H9 (cell line): ENCODE data around the gene HEXD. TPM values are rescaled to one million over a fixed set of nuclear protein-coding genes. Genes with fewer than 3 reads are reported as not detected.

Experiments
- DNase-seq: peaks from one replicate; pipeline ENCODE4 v3.0.0-alpha.2; 2017
- H2AFZ ChIP-seq: one replicate; pipeline ENCODE4 v1.6.1; 2013; ENCODE audit warnings: mild to moderate bottlenecking, low read length, control low read depth, moderate library complexity
- H2AK5ac ChIP-seq: 2 replicates; pipeline ENCODE4 v1.6.1; 2013; ENCODE audit warnings: low read length, control low read depth, mixed read lengths; ENCODE audit not compliant: insufficient read length
- H2BK120ac ChIP-seq: one replicate; pipeline ENCODE4 v1.6.1; 2013; ENCODE audit warnings: low read depth, mild to moderate bottlenecking, low read length, control low read depth, inconsistent platforms; ENCODE audit not compliant: poor library complexity, severe bottlenecking
- H2BK12ac ChIP-seq: 2 replicates; pipeline ENCODE4 v1.6.1; 2013; ENCODE audit warnings: low read length, control low read depth, mixed read lengths, low read depth; ENCODE audit not compliant: insufficient read length
- H2BK15ac ChIP-seq: 2 replicates; pipeline ENCODE4 v1.6.1; 2013; ENCODE audit warnings: low read depth, low read length, control low read depth
- H2BK20ac ChIP-seq: one replicate; pipeline ENCODE4 v1.6.1; 2013; ENCODE audit warnings: low read depth, mild to moderate bottlenecking, low read length, control low read depth, inconsistent platforms; ENCODE audit not compliant: poor library complexity, severe bottlenecking
- H2BK5ac ChIP-seq: 2 replicates; pipeline ENCODE4 v1.6.1; 2013; ENCODE audit warnings: low read length, control low read depth, mixed read lengths; ENCODE audit not compliant: insufficient read length
- H3K14ac ChIP-seq: 2 replicates; pipeline ENCODE4 v1.6.1; 2013; ENCODE audit warnings: low read length, control low read depth; ENCODE audit not compliant: insufficient read depth
- H3K18ac ChIP-seq: 2 replicates; pipeline ENCODE4 v1.6.1; 2013; ENCODE audit warnings: low read depth, mild to moderate bottlenecking, mixed read lengths, low read length, control low read depth; ENCODE audit not compliant: insufficient read length
- H3K23ac ChIP-seq: 2 replicates; pipeline ENCODE4 v1.6.1; 2013; ENCODE audit warnings: low read length, control low read depth, mixed read lengths, low read depth; ENCODE audit not compliant: insufficient read length
- H3K23me2 ChIP-seq: 2 replicates; pipeline ENCODE4 v1.6.1; 2013; ENCODE audit warnings: low read depth, mild to moderate bottlenecking, mixed read lengths, low read length, control low read depth; ENCODE audit not compliant: insufficient read length, poor library complexity, severe bottlenecking
- H3K27ac ChIP-seq: 2 replicates; pipeline ENCODE4 v1.5.1; 2013; ENCODE audit warnings: low read length, control low read depth, mixed read lengths, low read depth; ENCODE audit not compliant: insufficient read length
- H3K27me3 ChIP-seq: 2 replicates; pipeline ENCODE4 v1.6.1; 2013; ENCODE audit warnings: low read length, control low read depth, inconsistent platforms; ENCODE audit not compliant: insufficient read depth
- H3K4ac ChIP-seq: 2 replicates; pipeline ENCODE4 v1.6.1; 2013; ENCODE audit warnings: low read depth, mild to moderate bottlenecking, control low read depth, inconsistent platforms, low read length, moderate library complexity
- H3K4me1 ChIP-seq: 2 replicates; pipeline ENCODE4 v1.6.1; 2013; ENCODE audit warnings: low read length, control low read depth, inconsistent platforms; ENCODE audit not compliant: insufficient read depth
- H3K4me2 ChIP-seq: 2 replicates; pipeline ENCODE4 v1.6.1; 2013; ENCODE audit warnings: low read length, control low read depth, mixed read lengths; ENCODE audit not compliant: insufficient read length, insufficient read depth
- H3K56ac ChIP-seq: 2 replicates; pipeline ENCODE4 v1.6.1; 2013; ENCODE audit warnings: low read depth, mild to moderate bottlenecking, mixed read lengths, low read length, control low read depth; ENCODE audit not compliant: insufficient read length
- H3K79me1 ChIP-seq: 2 replicates; pipeline ENCODE4 v1.6.1; 2013; ENCODE audit warnings: low read depth, mild to moderate bottlenecking, moderate library complexity, low read length, control low read depth, inconsistent platforms; ENCODE audit not compliant: insufficient read depth, poor library complexity, severe bottlenecking
- H3K79me2 ChIP-seq: 2 replicates; pipeline ENCODE4 v1.6.1; 2013; ENCODE audit warnings: low read length, control low read depth, inconsistent platforms; ENCODE audit not compliant: insufficient read depth
- H3K9ac ChIP-seq: 2 replicates; pipeline ENCODE4 v1.6.1; 2013; ENCODE audit warnings: low read length, control low read depth, mixed read lengths; ENCODE audit not compliant: insufficient read length; ENCODE audit errors: extremely low read depth
- H3K9me3 ChIP-seq: one replicate; pipeline ENCODE4 v1.6.1; 2013; ENCODE audit warnings: low read depth, low read length, inconsistent platforms; ENCODE audit not compliant: control insufficient read depth
- H3T11ph ChIP-seq: one replicate; pipeline ENCODE4 v1.6.1; 2013; ENCODE audit warnings: mild to moderate bottlenecking, low read length, control low read depth, inconsistent platforms
- H4K20me1 ChIP-seq: one replicate; pipeline ENCODE4 v1.6.1; 2013; ENCODE audit not compliant: control insufficient read depth, insufficient read length, insufficient read depth
- H4K5ac ChIP-seq: 2 replicates; pipeline ENCODE4 v1.6.1; 2013; ENCODE audit warnings: low read depth, mild to moderate bottlenecking, mixed read lengths, low read length, control low read depth; ENCODE audit not compliant: insufficient read length
- H4K8ac ChIP-seq: replicated peaks from 2 replicates; pipeline ENCODE4 v1.6.1; 2013; ENCODE audit warnings: low read length, control low read depth, mixed read lengths, low read depth; ENCODE audit not compliant: insufficient read length
- H4K91ac ChIP-seq: 2 replicates; pipeline ENCODE4 v1.6.1; 2013; ENCODE audit warnings: low read depth, mild to moderate bottlenecking, moderate library complexity, mixed read lengths, low read length, control low read depth; ENCODE audit not compliant: insufficient read length
- H3K27ac Mint-ChIP-seq, 3 experiments: 2 replicates in 2 of 3; 3 replicates in 1 of 3; pipeline ENCODE4 v1.8.0; 2020 to 2021; ENCODE audit warnings: mixed read lengths in 3 of 3, mild to moderate bottlenecking in 1 of 3, moderate library complexity in 1 of 3
- H3K27me3 Mint-ChIP-seq: 2 replicates; pipeline ENCODE4 v1.8.0; 2021; ENCODE audit warnings: low read depth, mild to moderate bottlenecking, moderate library complexity, mixed read lengths
- H3K36me3 Mint-ChIP-seq, 3 experiments: 2 replicates in 2 of 3; 3 replicates in 1 of 3; pipeline ENCODE4 v1.8.0; 2020 to 2021; ENCODE audit warnings: low read depth in 3 of 3, mixed read lengths in 3 of 3; ENCODE audit not compliant: insufficient read depth in 1 of 3
- H3K4me1 Mint-ChIP-seq, 2 experiments: 2 replicates each; pipeline ENCODE4 v1.8.0; 2020; ENCODE audit warnings: mixed read lengths in 2 of 2
- H3K4me3 Mint-ChIP-seq, 2 experiments: 2 replicates in 1 of 2; 3 replicates in 1 of 2; pipeline ENCODE4 v1.8.0; 2020 to 2021; ENCODE audit warnings: mild to moderate bottlenecking in 2 of 2, mixed read lengths in 2 of 2, moderate library complexity in 1 of 2
- H3K9me3 Mint-ChIP-seq, 2 experiments: 2 replicates in 1 of 2; 3 replicates in 1 of 2; pipeline ENCODE4 v1.8.0; 2020; ENCODE audit warnings: mild to moderate bottlenecking in 2 of 2, mixed read lengths in 2 of 2, moderate library complexity in 1 of 2
- CTCF ChIP-seq: fragments of 200-600 bp; sonication (generic); conservative IDR thresholded peaks from 3 replicates; pipeline ENCODE4 v1.8.0; 2021; ENCODE audit warnings: antibody characterized with exemption, mild to moderate bottlenecking
- WGBS: extraction: QIAGEN DNeasy Blood & Tissue Kit; methylation state at CpG from one replicate; pipeline ENCODE4 v1.1.7; 2013; ENCODE audit warnings: missing lambda C conversion rate, low lambda C conversion rate, mixed read lengths; ENCODE audit not compliant: insufficient read length; ENCODE audit errors: extremely low coverage; 5-methylcytosine and 5-hydroxymethylcytosine counted together
- total RNA-seq: library from RNA; stranded (reverse); gene quantifications from 2 replicates; pipeline ENCODE4 v1.2.1, GENCODE V29; 2021

Gene HEXD
- total RNA-seq, 1 experiment from 2014 or later: 23.2 TPM

DNA sequence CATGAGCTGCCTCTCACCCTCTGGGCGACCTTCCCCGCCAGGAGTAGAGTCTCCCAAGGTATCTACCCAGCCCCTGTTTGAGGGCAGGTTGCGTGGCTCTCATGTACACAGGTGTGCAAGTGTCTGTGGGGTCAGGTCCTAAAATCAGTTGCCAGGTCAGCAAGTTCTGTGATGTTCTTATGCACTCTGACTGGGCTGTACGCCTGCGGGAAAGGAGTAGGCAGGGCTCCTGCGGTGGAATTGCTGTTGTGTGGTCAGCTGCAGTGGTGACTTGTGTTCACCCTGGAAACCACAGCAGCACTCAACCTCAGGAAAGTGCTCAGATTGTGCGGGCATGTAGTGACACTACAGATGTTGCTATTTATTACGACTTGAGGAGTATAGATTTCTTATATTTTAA lies 59.8 kb downstream of the HEXD start:
- Histone ChIP-seq H3K4me1 (no peaks in the 10 kb centered on the region), H3K4me2 (no peak overlapping the region), H3K56ac (no peak overlapping the region), H4K20me1 (no peaks in the 10 kb centered on the region), H3K18ac (no peak overlapping the region), H2BK20ac (no peak overlapping the region), H2BK5ac (no peak overlapping the region), H3K27ac (no peak overlapping the region), H3K23ac (no peak overlapping the region), H3K79me2 (no peaks in the 10 kb centered on the region), H2BK15ac (no peak overlapping the region), H3K23me2 (no peaks in the 10 kb centered on the region), H3K4ac (no peak overlapping the region), H3K9me3 (no peaks in the 10 kb centered on the region), H3K27me3 (no peaks in the 10 kb centered on the region), H2AFZ (no peak overlapping the region), H2BK120ac (no peak overlapping the region), H4K91ac (no peak overlapping the region), H4K8ac (no peak overlapping the region), H2AK5ac (no peak overlapping the region), H2BK12ac (no peak overlapping the region), H3K14ac (no peak overlapping the region), H3T11ph (no peak overlapping the region), H4K5ac (no peak overlapping the region), H3K79me1 (no peaks in the 10 kb centered on the region), H3K9ac (no peak overlapping the region)
- TF ChIP-seq CTCF: no peak
- peak overlapping the region in 2 of 3 experiments; percentile 41; a peak in 3 of 7 replicates for H3K27ac Mint-ChIP-seq
- no peaks in the 10 kb centered on the region for H3K4me1 Mint-ChIP-seq
- no peaks in the 10 kb centered on the region for H3K9me3 Mint-ChIP-seq
- peaks cover 20 to 71% (median 58%) of the 10 kb centered on the region in 3 experiments; a peak in 6 of 7 replicates for H3K36me3 Mint-ChIP-seq
- no peak for DNase-seq
- H3K4me3 Mint-ChIP-seq: no peak overlapping the region
- no CpG with 5 or more reads among the region's 8 CpGs for WGBS
- H3K27me3 Mint-ChIP-seq: no peaks in the 10 kb centered on the region
